HEK293 (cell line): Measurements from ENCODE around the gene STK24.

ENCODE experiments used
- CTCF ChIA-PET: fragments of 350-600 bp; formaldehyde crosslinking; extraction: SDS; loops from one replicate; lab custom pipeline; 2021; ENCODE audit warnings: antibody characterized with exemption; lab: Yijun Ruan, JAX
- POLR2A ChIA-PET: fragments of 300-600 bp; formaldehyde crosslinking; extraction: SDS; loops from one replicate; lab custom pipeline; 2020; ENCODE audit warnings: antibody characterized with exemption, inconsistent platforms; lab: Yijun Ruan, JAX
- H3K27ac ChIP-seq: fragments of 200-500 bp; sonication (Bioruptor generic); 2 replicates; pipeline ENCODE4 v1.5.1; 2014; ENCODE audit warnings: low read depth, low read length, control low read depth, inconsistent platforms; ENCODE audit errors: extremely low read depth
- H3K36me3 ChIP-seq, 2 experiments: fragments of 200-500 bp in 1 of 2; sonication (Bioruptor generic) in 1 of 2; 1 replicate in 1 of 2; 2 replicates in 1 of 2; pipeline ENCODE4 v1.5.1; 2014 to 2017; ENCODE audit warnings: inconsistent platforms in 2 of 2, low read length in 2 of 2; ENCODE audit not compliant: control insufficient read depth in 2 of 2, insufficient read depth in 1 of 2
- H3K4me1 ChIP-seq: fragments of 200-500 bp; sonication (Bioruptor generic); 2 replicates; pipeline ENCODE4 v1.5.1; 2014; ENCODE audit warnings: mild to moderate bottlenecking, low read length, inconsistent platforms; ENCODE audit not compliant: control insufficient read depth, insufficient read depth
- H3K4me3 ChIP-seq: 2 replicates; pipeline ENCODE4 v1.5.1; 2011; ENCODE audit warnings: low read depth, mild to moderate bottlenecking, control low read depth, low read length, moderate library complexity
- H3K9me3 ChIP-seq: fragments of 200-500 bp; sonication (Bioruptor generic); 2 replicates; pipeline ENCODE4 v1.5.1; 2014; ENCODE audit warnings: low read depth, low read length, inconsistent platforms; ENCODE audit not compliant: control insufficient read depth, insufficient read depth
- GLIS2 ChIP-seq: fragments of 450-650 bp; formaldehyde crosslinking; IDR thresholded peaks from 2 replicates; pipeline ENCODE4 v1.5.1; 2016; ENCODE audit warnings: missing biosample characterization, missing genetic modification characterization
- HOXA7 ChIP-seq: sonication (generic); formaldehyde crosslinking; IDR thresholded peaks from 2 replicates; pipeline ENCODE4 v1.8.1; 2022; ENCODE audit warnings: missing genetic modification reagents, borderline replicate concordance
- IKZF3 ChIP-seq: fragments of 450-650 bp; IDR thresholded peaks from 2 replicates; pipeline ENCODE4 v1.5.0; 2018; ENCODE audit warnings: missing biosample characterization, mild to moderate bottlenecking, missing genetic modification characterization, moderate library complexity
- KLF8 ChIP-seq: fragments of 450-650 bp; formaldehyde crosslinking; IDR thresholded peaks from 2 replicates; pipeline ENCODE4 v1.5.1; 2016; ENCODE audit warnings: missing biosample characterization, missing genetic modification characterization
- RBAK ChIP-seq: fragments of 450-650 bp; formaldehyde crosslinking; IDR thresholded peaks from 2 replicates; pipeline ENCODE4 v1.5.1; 2016; ENCODE audit warnings: missing biosample characterization, missing genetic modification characterization
- SETDB1 ChIP-seq: IDR thresholded peaks from one replicate; pipeline ENCODE4 v1.6.1; 2017; ENCODE audit warnings: mild to moderate bottlenecking, low read length, moderate library complexity, mixed read lengths; ENCODE audit not compliant: insufficient read length
- SP3 ChIP-seq: fragments of 450-650 bp; formaldehyde crosslinking; IDR thresholded peaks from 2 replicates; pipeline ENCODE4 v1.5.1; 2016; ENCODE audit warnings: missing biosample characterization, missing genetic modification characterization
- SP7 ChIP-seq: fragments of 450-650 bp; formaldehyde crosslinking; IDR thresholded peaks from 2 replicates; pipeline ENCODE4 v1.5.1; 2016; ENCODE audit warnings: missing biosample characterization, missing genetic modification characterization
- TCF7L2 ChIP-seq: IDR thresholded peaks from 2 replicates; pipeline ENCODE4 v1.6.1; 2011; ENCODE audit warnings: low read depth, mild to moderate bottlenecking, inconsistent platforms, low read length, moderate library complexity, borderline replicate concordance
- ZBTB17 ChIP-seq: fragments of 450-650 bp; formaldehyde crosslinking; IDR thresholded peaks from 2 replicates; pipeline ENCODE4 v1.5.1; 2016; ENCODE audit warnings: missing biosample characterization, missing genetic modification characterization
- ZBTB21 ChIP-seq: fragments of 450-650 bp; formaldehyde crosslinking; IDR thresholded peaks from 2 replicates; pipeline ENCODE4 v1.5.1; 2017; ENCODE audit warnings: missing biosample characterization, missing genetic modification characterization
- ZNF133 ChIP-seq: fragments of 450-650 bp; formaldehyde crosslinking; IDR thresholded peaks from 2 replicates; pipeline ENCODE4 v1.5.1; 2016; ENCODE audit warnings: missing biosample characterization, missing genetic modification characterization
- ZNF214 ChIP-seq: fragments of 450-650 bp; formaldehyde crosslinking; IDR thresholded peaks from 2 replicates; pipeline ENCODE4 v1.5.1; 2017; ENCODE audit warnings: missing biosample characterization, mild to moderate bottlenecking, missing genetic modification characterization, borderline replicate concordance
- ZNF366 ChIP-seq: fragments of 450-650 bp; formaldehyde crosslinking; conservative IDR thresholded peaks from 2 replicates; pipeline ENCODE4 v1.5.1; 2016; ENCODE audit warnings: missing biosample characterization, missing genetic modification characterization
- ZNF398 ChIP-seq: fragments of 450-650 bp; formaldehyde crosslinking; IDR thresholded peaks from 2 replicates; pipeline ENCODE4 v1.5.1; 2017; ENCODE audit warnings: missing biosample characterization, missing genetic modification characterization
- ZNF610 ChIP-seq: fragments of 450-650 bp; formaldehyde crosslinking; IDR thresholded peaks from 2 replicates; pipeline ENCODE4 v1.5.1; 2016; ENCODE audit warnings: missing biosample characterization, missing genetic modification characterization, borderline replicate concordance
- ZNF704 ChIP-seq: fragments of 450-650 bp; formaldehyde crosslinking; IDR thresholded peaks from 2 replicates; pipeline ENCODE4 v1.5.1; 2016; ENCODE audit warnings: missing biosample characterization, missing genetic modification characterization
- ZNF747 ChIP-seq: fragments of 450-650 bp; formaldehyde crosslinking; IDR thresholded peaks from 2 replicates; pipeline ENCODE4 v1.5.1; 2016; ENCODE audit warnings: missing biosample characterization, missing genetic modification characterization
- ZNF792 ChIP-seq: fragments of 450-650 bp; formaldehyde crosslinking; IDR thresholded peaks from 2 replicates; pipeline ENCODE4 v1.5.1; 2016; ENCODE audit warnings: missing biosample characterization, missing genetic modification characterization
- TF ChIP-seq, protein P1 (sequence below): sonication (generic); formaldehyde crosslinking; IDR thresholded peaks from 2 replicates; pipeline ENCODE4 v1.8.1; 2022; ENCODE audit warnings: mild to moderate bottlenecking, moderate library complexity, missing genetic modification reagents

The STK24 gene

GRCh38 chr13:98454389-98454881 lies 122.5 kb downstream of the STK24 start (continued):
- TF ChIP-seq ZNF398 (tag by site-specific recombination): no peak
- 0 out of 2 replicates have a peak, but pooled peaks have one; percentile 21 for TF ChIP-seq ZNF366 (tag by site-specific recombination)
- peak; percentile 51; the same call in 1 of the 2 replicates for TF ChIP-seq ZBTB17

- Histone ChIP-seq H3K36me3 (peaks cover 0 to 78% of the 10 kb centered on the region in 2 experiments; a peak in 2 of 3 replicates), H3K9me3 (no peaks in the 10 kb centered on the region), H3K4me3 (no peak overlapping the region), H3K27ac (no peak overlapping the region), H3K4me1 (no peaks in the 10 kb centered on the region)
- POLR2A ChIA-PET: no interaction called here
- CTCF ChIA-PET: no interaction called here
- TF ChIP-seq ZBTB21 (tag by site-specific recombination): no peak
- no peak for TF ChIP-seq ZNF610 (tag by site-specific recombination)
- TF ChIP-seq HOXA7 (CRISPR knock-in tag): no peak
- TF ChIP-seq ZNF704 (tag by site-specific recombination): no peak
- no peak for TF ChIP-seq SP7 (tag by site-specific recombination)
- no peak for TF ChIP-seq ZNF747 (tag by site-specific recombination)
- TF ChIP-seq SP3 (tag by site-specific recombination): no peak
- TF ChIP-seq ZNF214 (tag by site-specific recombination): no peak
- no peak for TF ChIP-seq GLIS2 (tag by site-specific recombination)
- TF ChIP-seq IKZF3 (tag by site-specific recombination): no peak
- TF ChIP-seq, protein P1, sequence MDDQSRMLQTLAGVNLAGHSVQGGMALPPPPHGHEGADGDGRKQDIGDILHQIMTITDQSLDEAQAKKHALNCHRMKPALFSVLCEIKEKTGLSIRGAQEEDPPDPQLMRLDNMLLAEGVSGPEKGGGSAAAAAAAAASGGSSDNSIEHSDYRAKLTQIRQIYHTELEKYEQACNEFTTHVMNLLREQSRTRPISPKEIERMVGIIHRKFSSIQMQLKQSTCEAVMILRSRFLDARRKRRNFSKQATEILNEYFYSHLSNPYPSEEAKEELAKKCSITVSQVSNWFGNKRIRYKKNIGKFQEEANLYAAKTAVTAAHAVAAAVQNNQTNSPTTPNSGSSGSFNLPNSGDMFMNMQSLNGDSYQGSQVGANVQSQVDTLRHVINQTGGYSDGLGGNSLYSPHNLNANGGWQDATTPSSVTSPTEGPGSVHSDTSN (CRISPR knock-in tag): no peak
- no peak for TF ChIP-seq KLF8
- TF ChIP-seq TCF7L2: no peak
- TF ChIP-seq ZNF792 (tag by site-specific recombination): no peak
- TF ChIP-seq ZNF133 (tag by site-specific recombination): no peak
- TF ChIP-seq RBAK (tag by site-specific recombination): no peak
- TF ChIP-seq SETDB1: no peak
Measured at GRCh38 chr13:98452851-98453843, 123.8 kb downstream of the STK24 start.
